Measurements from ENCODE around the gene CPN1. TPM values are rescaled to one million over a fixed set of nuclear protein-coding genes. Genes with fewer than 3 reads are reported as not detected.

The CPN1 gene
- not detected in 2 replicates for total RNA-seq

GRCh38 chr10:100081075-100082001, at the start of gene CPN1:
CPN1 (minus strand) TSS chr10:100081869; CDS start chr10:100081625, 244 bp downstream.

GRCh38 chr10:100009793-100010676, 71.6 kb downstream of the CPN1 start, which contains the start of gene DNMBP:
DNMBP (minus strand) TSS chr10:100009947; CDS start chr10:99972124, 37,823 bp downstream.

Other genes starting within 250 kb of the CPN1 start
- gene DNMBP, start 71.9 kb downstream of the CPN1 start, total RNA-seq = 25.2 and 43.0 TPM in 2 replicates
- 28.9 and 32.7 TPM in 2 replicates for gene ERLIN1, start 104.2 kb upstream of the CPN1 start, total RNA-seq
- 22.5 and 23.4 TPM in 2 replicates for gene CHUK, start 147.7 kb upstream of the CPN1 start, total RNA-seq
- gene CWF19L1, start 185.8 kb upstream of the CPN1 start, total RNA-seq = 19.4 and 28.9 TPM in 2 replicates
- gene BLOC1S2, start 204.8 kb upstream of the CPN1 start, total RNA-seq = 35.5 and 39.3 TPM in 2 replicates
- not detected in 2 replicates for gene PKD2L1, start 248.4 kb upstream of the CPN1 start, total RNA-seq